ENCODE measurements around the gene CLDN1.

- TF ChIP-seq CTCF (conservative IDR thresholded peaks at IDR 0.05 in 1 of 2, IDR thresholded peaks at IDR 0.05 in 1 of 2; ENCODE audit: low read depth in 1 of 2, low read length in 2 of 2) (no peak), EZH2 (IDR thresholded peaks at IDR 0.05; ENCODE audit: low read length, missing control alignments) (no peak)
Measured at GRCh38 chr3:190361791-190362190, 39.5 kb upstream of the CLDN1 start.

Measured in fibroblast of lung (primary cell).